ENCODE measurements around the gene SLC25A14.

GRCh38 chrX:130376077-130376476 lies 36.4 kb downstream of the SLC25A14 start:
- TF ChIP-seq CTCF (IDR thresholded peaks at IDR 0.05; ENCODE audit: poor library complexity, severe bottlenecking) (no peak), EZH2 (IDR thresholded peaks at IDR 0.05; ENCODE audit: borderline replicate concordance, insufficient read depth, low read length, poor library complexity, severe bottlenecking) (no peak), EP300 (conservative IDR thresholded peaks at IDR 0.05; ENCODE audit: poor library complexity, severe bottlenecking) (no peak)

Data from neural cell (in vitro differentiated cells).